Tibial nerve (tissue), 4 donors: Measurements from ENCODE around the gene MACIR.

ENCODE experiments used
- EP300 ChIP-seq, 2 donors: sonication (generic); formaldehyde crosslinking; IDR thresholded peaks; one replicate each; pipeline ENCODE4 v1.6.1; 2017; ENCODE audit warnings: antibody characterized with exemption in 2 of 2, mild to moderate bottlenecking in 1 of 2
- POLR2A ChIP-seq, 2 donors: fragments of 450-650 bp; IDR thresholded peaks; one replicate each; pipeline ENCODE4 v1.6.1; 2017; ENCODE audit warnings: antibody characterized with exemption in 2 of 2, mild to moderate bottlenecking in 2 of 2, moderate library complexity in 2 of 2
- TF ChIP-seq, protein P1 (sequence below), 5 experiments: fragments of 200-600 bp in 3 of 5; fragments of 450-650 bp in 2 of 5; sonication (generic) in 3 of 5; IDR thresholded peaks; one replicate each; pipeline ENCODE4 v1.5.1; 2016 to 2019; ENCODE audit warnings: antibody characterized with exemption in 5 of 5, mild to moderate bottlenecking in 3 of 5, moderate library complexity in 2 of 5

DNA sequence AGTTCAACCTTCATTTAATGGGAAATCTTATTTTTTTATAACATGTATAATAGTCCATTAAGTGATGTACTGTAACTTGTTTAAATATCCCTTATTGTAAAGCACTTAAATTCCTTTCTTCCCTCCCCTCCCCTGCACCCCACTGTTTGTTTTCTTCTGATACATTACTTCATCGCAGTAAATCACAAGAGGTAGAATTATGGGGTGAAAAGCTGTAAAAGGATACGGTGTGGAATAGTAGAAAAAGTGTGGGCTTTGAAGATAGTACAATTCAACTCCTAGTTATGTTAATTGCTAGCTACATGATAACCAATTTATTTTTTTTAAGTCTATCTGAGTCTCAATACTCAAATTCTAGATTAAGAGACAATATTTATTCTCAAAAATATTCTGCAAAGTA lies 41.9 kb upstream of the MACIR start:
- TF ChIP-seq, protein P1, sequence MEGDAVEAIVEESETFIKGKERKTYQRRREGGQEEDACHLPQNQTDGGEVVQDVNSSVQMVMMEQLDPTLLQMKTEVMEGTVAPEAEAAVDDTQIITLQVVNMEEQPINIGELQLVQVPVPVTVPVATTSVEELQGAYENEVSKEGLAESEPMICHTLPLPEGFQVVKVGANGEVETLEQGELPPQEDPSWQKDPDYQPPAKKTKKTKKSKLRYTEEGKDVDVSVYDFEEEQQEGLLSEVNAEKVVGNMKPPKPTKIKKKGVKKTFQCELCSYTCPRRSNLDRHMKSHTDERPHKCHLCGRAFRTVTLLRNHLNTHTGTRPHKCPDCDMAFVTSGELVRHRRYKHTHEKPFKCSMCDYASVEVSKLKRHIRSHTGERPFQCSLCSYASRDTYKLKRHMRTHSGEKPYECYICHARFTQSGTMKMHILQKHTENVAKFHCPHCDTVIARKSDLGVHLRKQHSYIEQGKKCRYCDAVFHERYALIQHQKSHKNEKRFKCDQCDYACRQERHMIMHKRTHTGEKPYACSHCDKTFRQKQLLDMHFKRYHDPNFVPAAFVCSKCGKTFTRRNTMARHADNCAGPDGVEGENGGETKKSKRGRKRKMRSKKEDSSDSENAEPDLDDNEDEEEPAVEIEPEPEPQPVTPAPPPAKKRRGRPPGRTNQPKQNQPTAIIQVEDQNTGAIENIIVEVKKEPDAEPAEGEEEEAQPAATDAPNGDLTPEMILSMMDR (IDR thresholded peaks at IDR 0.05) = no peak
- no peak for TF ChIP-seq POLR2A (IDR thresholded peaks at IDR 0.05)
- TF ChIP-seq EP300 (IDR thresholded peaks at IDR 0.05) = no peak
